Measurements from ENCODE around the gene SH2B3. TPM values are rescaled to one million over a fixed set of nuclear protein-coding genes. Genes with fewer than 3 reads are reported as not detected.

SH2B3 gene
- total RNA-seq, 2 donors from 2014 or later: 26.4 to 40.9 TPM

- no peak overlapping the region for H3K9ac ChIP-seq (ENCODE audit: low read depth in 2 of 2, low read length in 2 of 2)
- TF ChIP-seq CTCF (IDR thresholded peaks at IDR 0.05): no peak
- H3K36me3 ChIP-seq: no peaks in the 10 kb centered on the region
- DNase-seq: no peak
- intact Hi-C loops (cut with DNase I): no loop called here
- H3K27me3 ChIP-seq: no peaks in the 10 kb centered on the region
- H3K4me1 ChIP-seq: peaks cover 9% of the 10 kb centered on the region
- H3K27ac ChIP-seq: no peak overlapping the region
- H3K9me3 ChIP-seq: no peaks in the 10 kb centered on the region
- H3K4me3 ChIP-seq: no peak overlapping the region
Measured at GRCh38 chr12:111417784-111418593, 12.3 kb downstream of the SH2B3 start.

- H3K4me1 ChIP-seq: peaks cover 3% of the 10 kb centered on the region
- H3K27me3 ChIP-seq: no peaks in the 10 kb centered on the region
- intact Hi-C loops (cut with DNase I): no loop called here
- DNase-seq: no peak
- H3K9me3 ChIP-seq: no peaks in the 10 kb centered on the region
- no peak overlapping the region for H3K27ac ChIP-seq
- H3K4me3 ChIP-seq: no peak overlapping the region
- no peaks in the 10 kb centered on the region for H3K36me3 ChIP-seq
- no peak overlapping the region for H3K9ac ChIP-seq (ENCODE audit: low read depth in 2 of 2, low read length in 2 of 2)
- no peak for TF ChIP-seq CTCF (IDR thresholded peaks at IDR 0.05)
Measured at GRCh38 chr12:111418594-111418880, 12.8 kb downstream of the SH2B3 start.

- Histone ChIP-seq H3K36me3 (no peaks in the 10 kb centered on the region), H3K27me3 (no peaks in the 10 kb centered on the region), H3K27ac (no peak overlapping the region), H3K9me3 (no peaks in the 10 kb centered on the region), H3K4me3 (no peak overlapping the region), H3K4me1 (peaks cover 3% of the 10 kb centered on the region), H3K9ac (ENCODE audit: low read depth in 2 of 2, low read length in 2 of 2) (no peak overlapping the region)
- DNase-seq: no peak
- TF ChIP-seq CTCF (IDR thresholded peaks at IDR 0.05): no peak
- intact Hi-C loops (cut with DNase I): no loop called here
Measured at GRCh38 chr12:111419784-111420183, 14.1 kb downstream of the SH2B3 start.

GRCh38 chr12:111420494-111420893 lies 14.8 kb downstream of the SH2B3 start:
- DNase-seq: no peak
- Histone ChIP-seq H3K4me3 (no peak overlapping the region), H3K4me1 (peaks cover 5% of the 10 kb centered on the region), H3K36me3 (no peaks in the 10 kb centered on the region), H3K9ac (ENCODE audit: low read depth in 2 of 2, low read length in 2 of 2) (no peak overlapping the region), H3K27ac (no peak overlapping the region), H3K9me3 (no peaks in the 10 kb centered on the region), H3K27me3 (no peaks in the 10 kb centered on the region)
- TF ChIP-seq CTCF (IDR thresholded peaks at IDR 0.05): no peak
- intact Hi-C loops (cut with DNase I): no loop called here

- Histone ChIP-seq H3K36me3 (no peaks in the 10 kb centered on the region), H3K27me3 (no peaks in the 10 kb centered on the region), H3K4me3 (no peak overlapping the region), H3K4me1 (peaks cover 24% of the 10 kb centered on the region), H3K9ac (ENCODE audit: low read depth in 2 of 2, low read length in 2 of 2) (no peak overlapping the region), H3K27ac (no peak overlapping the region), H3K9me3 (no peaks in the 10 kb centered on the region)
- intact Hi-C loops (cut with DNase I): no loop called here
- no peak for TF ChIP-seq CTCF (IDR thresholded peaks at IDR 0.05)
- no peak for DNase-seq
Measured at GRCh38 chr12:111424189-111424792, 18.6 kb downstream of the SH2B3 start.
